Trophoblast cell (in vitro differentiated cells and primary cell): ENCODE measurements around the gene FFAR3.

Experiments used
- DNase-seq, 2 donors: peaks; one replicate each; pipeline ENCODE4 v3.0.0-alpha.2; 2016
- H2AFZ ChIP-seq: 2 replicates; pipeline ENCODE4 v1.6.1; 2013; ENCODE audit warnings: low read length, moderate library complexity, mild to moderate bottlenecking; ENCODE audit not compliant: insufficient read depth, poor library complexity
- H2AK5ac ChIP-seq: 2 replicates; pipeline ENCODE4 v1.6.1; 2013; ENCODE audit warnings: mild to moderate bottlenecking, low read length
- H2BK120ac ChIP-seq: 2 replicates; pipeline ENCODE4 v1.6.1; 2013; ENCODE audit warnings: low read length, mild to moderate bottlenecking, moderate library complexity; ENCODE audit not compliant: insufficient read depth, poor library complexity
- H2BK12ac ChIP-seq: 2 replicates; pipeline ENCODE4 v1.6.1; 2013; ENCODE audit warnings: mild to moderate bottlenecking, low read length, moderate library complexity
- H2BK5ac ChIP-seq: 2 replicates; pipeline ENCODE4 v1.6.1; 2013; ENCODE audit warnings: low read length, low read depth, moderate library complexity, mild to moderate bottlenecking; ENCODE audit not compliant: poor library complexity
- H3K14ac ChIP-seq: 2 replicates; pipeline ENCODE4 v1.6.1; 2013; ENCODE audit warnings: mild to moderate bottlenecking, low read length
- H3K18ac ChIP-seq: 2 replicates; pipeline ENCODE4 v1.6.1; 2013; ENCODE audit warnings: mild to moderate bottlenecking, low read length
- H3K23ac ChIP-seq: 2 replicates; pipeline ENCODE4 v1.6.1; 2013; ENCODE audit warnings: low read length
- H3K27ac ChIP-seq: 2 replicates; pipeline ENCODE4 v1.5.1; 2013; ENCODE audit warnings: low read depth, mild to moderate bottlenecking, inconsistent platforms, low read length, moderate library complexity
- H3K27me3 ChIP-seq: 2 replicates; pipeline ENCODE4 v1.6.1; 2013; ENCODE audit warnings: inconsistent platforms, mild to moderate bottlenecking, low read length, moderate library complexity; ENCODE audit not compliant: insufficient read depth
- H3K36me3 ChIP-seq, 2 experiments: 1 replicate in 1 of 2; 2 replicates in 1 of 2; pipeline ENCODE4 v1.6.1; 2013; ENCODE audit warnings: low read length in 2 of 2, mild to moderate bottlenecking in 2 of 2, moderate library complexity in 1 of 2; ENCODE audit not compliant: insufficient read depth in 2 of 2, control insufficient read depth in 1 of 2
- H3K4ac ChIP-seq: 2 replicates; pipeline ENCODE4 v1.6.1; 2013; ENCODE audit warnings: low read depth, mild to moderate bottlenecking, low read length, moderate library complexity
- H3K4me1 ChIP-seq, 2 experiments: 1 replicate in 1 of 2; 2 replicates in 1 of 2; pipeline ENCODE4 v1.6.1; 2013; ENCODE audit warnings: low read length in 2 of 2, mild to moderate bottlenecking in 2 of 2, moderate library complexity in 1 of 2; ENCODE audit not compliant: insufficient read depth in 2 of 2, control insufficient read depth in 1 of 2
- H3K4me2 ChIP-seq: 2 replicates; pipeline ENCODE4 v1.6.1; 2013; ENCODE audit warnings: inconsistent platforms, mild to moderate bottlenecking, low read length, moderate library complexity
- H3K4me3 ChIP-seq: 2 replicates; pipeline ENCODE4 v1.5.1; 2013; ENCODE audit warnings: mild to moderate bottlenecking, low read depth, low read length, inconsistent platforms
- H3K79me1 ChIP-seq: one replicate; pipeline ENCODE4 v1.6.1; 2013; ENCODE audit warnings: low read length
- H3K79me2 ChIP-seq: 2 replicates; pipeline ENCODE4 v1.6.1; 2013; ENCODE audit warnings: low read length, mild to moderate bottlenecking; ENCODE audit not compliant: control insufficient read depth, insufficient read depth, poor library complexity
- H3K9ac ChIP-seq: 2 replicates; pipeline ENCODE4 v1.6.1; 2013; ENCODE audit warnings: mild to moderate bottlenecking, low read length
- H3K9me3 ChIP-seq: 2 replicates; pipeline ENCODE4 v1.6.1; 2013; ENCODE audit warnings: low read depth, mild to moderate bottlenecking, control low read depth, inconsistent platforms, low read length; ENCODE audit not compliant: insufficient read depth
- H4K12ac ChIP-seq: 2 replicates; pipeline ENCODE4 v1.6.1; 2013; ENCODE audit warnings: low read depth, mild to moderate bottlenecking, low read length, moderate library complexity
- H4K8ac ChIP-seq: 2 replicates; pipeline ENCODE4 v1.6.1; 2013; ENCODE audit warnings: low read depth, mild to moderate bottlenecking, low read length, moderate library complexity
- H4K91ac ChIP-seq: one replicate; pipeline ENCODE4 v1.6.1; 2013; ENCODE audit warnings: low read depth, mild to moderate bottlenecking, low read length, moderate library complexity
- WGBS: extraction: QIAGEN DNeasy Blood & Tissue Kit; methylation state at CpG from one replicate; pipeline ENCODE4 v1.1.7; 2013; ENCODE audit warnings: missing lambda C conversion rate; ENCODE audit not compliant: insufficient read length, insufficient coverage; ENCODE audit errors: extremely low coverage; 5-methylcytosine and 5-hydroxymethylcytosine counted together

The FFAR3 gene

DNA sequence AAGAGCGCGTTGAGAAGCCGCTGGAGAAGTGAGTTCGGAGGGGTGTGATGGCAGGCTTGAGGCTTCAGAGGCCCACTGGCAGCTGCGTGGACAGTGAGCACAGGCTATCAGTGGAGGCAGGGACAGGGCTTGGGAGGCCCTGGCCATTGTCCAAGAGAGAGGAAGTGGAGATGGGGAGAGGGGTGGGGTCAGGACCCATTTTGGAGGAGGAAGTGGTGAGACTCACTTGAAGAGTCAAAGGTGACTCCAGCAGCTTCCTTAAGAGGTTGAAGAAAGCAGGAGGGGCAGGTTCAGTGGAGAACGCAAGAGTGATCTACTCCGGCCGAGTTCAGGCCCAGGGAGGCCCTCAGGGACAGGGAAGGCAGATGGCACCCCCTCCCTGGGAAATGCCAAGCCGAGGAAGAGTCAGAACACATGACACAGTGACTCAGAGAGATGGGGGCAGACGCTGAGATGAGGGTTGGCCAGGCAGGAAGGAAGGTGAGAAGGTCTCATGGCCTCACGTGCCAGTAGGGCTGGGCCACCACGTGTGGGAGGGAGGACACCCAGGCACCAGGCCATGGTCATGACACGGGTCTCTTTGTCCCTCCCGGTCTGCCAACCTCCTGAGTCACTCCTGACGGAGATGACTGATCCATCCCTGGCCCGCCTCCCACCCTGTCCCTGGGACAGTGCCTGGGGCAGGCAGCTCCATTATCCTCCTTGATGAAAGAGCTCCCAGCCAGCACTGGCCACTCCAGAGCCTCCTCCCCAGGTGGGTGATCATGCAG lies 39.4 kb upstream of the FFAR3 start:
- no peak overlapping the region for H2BK5ac ChIP-seq
- no peaks in the 10 kb centered on the region for H3K27me3 ChIP-seq
- no peak overlapping the region for H4K8ac ChIP-seq
- H3K4me2 ChIP-seq: no peak overlapping the region
- H3K9me3 ChIP-seq: no peaks in the 10 kb centered on the region
- H3K4ac ChIP-seq: no peak overlapping the region
- H3K23ac ChIP-seq: no peak overlapping the region
- peak; percentile 98 to 99 for DNase-seq
- no peak overlapping the region for H2BK120ac ChIP-seq
- no peak overlapping the region for H3K4me3 ChIP-seq
- H3K27ac ChIP-seq: no peak overlapping the region
- WGBS: no CpG with 5 or more reads among the region's 16 CpGs
- H4K12ac ChIP-seq: no peak overlapping the region
- no peaks in the 10 kb centered on the region for H3K79me1 ChIP-seq
- no peaks in the 10 kb centered on the region for H3K79me2 ChIP-seq
- no peak overlapping the region for H2AFZ ChIP-seq
- H3K14ac ChIP-seq: no peak overlapping the region
- H3K36me3 ChIP-seq: no peaks in the 10 kb centered on the region
- H3K4me1 ChIP-seq: peaks cover 0 to 5% of the 10 kb centered on the region in 2 experiments
- no peak overlapping the region for H2AK5ac ChIP-seq
- H3K9ac ChIP-seq: no peak overlapping the region
- no peak overlapping the region for H4K91ac ChIP-seq
- no peak overlapping the region for H3K18ac ChIP-seq
- H2BK12ac ChIP-seq: no peak overlapping the region

DNA sequence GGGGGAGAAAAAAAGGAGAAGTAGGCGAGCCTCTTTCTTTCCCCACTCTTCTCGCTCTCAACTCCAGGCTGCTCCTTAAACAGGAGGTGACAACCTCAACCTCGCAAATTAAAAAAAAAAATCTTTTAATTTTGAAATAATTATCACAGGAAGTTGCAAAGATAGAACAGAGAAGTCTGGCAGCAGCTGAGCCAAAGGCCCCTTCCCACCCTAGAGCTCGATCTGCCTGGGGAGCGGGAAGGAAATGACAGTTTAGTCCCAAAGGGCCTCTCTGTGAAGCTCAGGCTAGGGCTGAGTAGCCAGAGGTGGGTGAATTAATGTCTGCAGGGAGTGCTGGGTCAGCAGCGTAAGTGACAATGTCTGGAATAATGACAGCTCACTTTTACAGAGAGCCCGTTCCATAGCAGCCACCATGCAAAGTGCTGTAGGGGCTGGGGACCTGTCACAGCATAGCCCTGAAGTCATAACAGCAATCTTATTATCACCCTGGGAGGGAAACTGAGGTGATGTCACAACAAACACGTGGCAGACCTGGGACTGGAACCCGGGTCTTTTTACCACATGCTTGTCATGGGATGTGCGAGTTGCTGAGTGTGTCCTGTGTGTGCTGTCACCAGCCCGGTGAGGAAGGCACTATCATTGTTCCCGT lies 38.1 kb upstream of the FFAR3 start:
- no CpG with 5 or more reads among the region's 12 CpGs for WGBS
- Histone ChIP-seq H4K91ac (no peak overlapping the region), H3K79me2 (no peaks in the 10 kb centered on the region), H3K9ac (peak overlapping the region; percentile 8), H4K12ac (no peak overlapping the region), H2BK120ac (no peak overlapping the region), H4K8ac (no peak overlapping the region), H2AK5ac (no peak overlapping the region), H2BK5ac (no peak overlapping the region), H2AFZ (no peak overlapping the region), H3K4me2 (no peak overlapping the region), H3K36me3 (no peaks in the 10 kb centered on the region), H3K9me3 (no peaks in the 10 kb centered on the region), H3K14ac (no peak overlapping the region), H3K27ac (no peak overlapping the region), H3K4ac (no peak overlapping the region), H3K27me3 (no peaks in the 10 kb centered on the region), H3K79me1 (no peaks in the 10 kb centered on the region), H3K4me3 (no peak overlapping the region), H3K4me1 (peaks cover 0 to 5% of the 10 kb centered on the region in 2 experiments), H3K23ac (no peak overlapping the region), H2BK12ac (no peak overlapping the region), H3K18ac (no peak overlapping the region)
- peak in 1 of 2 donors; percentile 15 for DNase-seq

DNA sequence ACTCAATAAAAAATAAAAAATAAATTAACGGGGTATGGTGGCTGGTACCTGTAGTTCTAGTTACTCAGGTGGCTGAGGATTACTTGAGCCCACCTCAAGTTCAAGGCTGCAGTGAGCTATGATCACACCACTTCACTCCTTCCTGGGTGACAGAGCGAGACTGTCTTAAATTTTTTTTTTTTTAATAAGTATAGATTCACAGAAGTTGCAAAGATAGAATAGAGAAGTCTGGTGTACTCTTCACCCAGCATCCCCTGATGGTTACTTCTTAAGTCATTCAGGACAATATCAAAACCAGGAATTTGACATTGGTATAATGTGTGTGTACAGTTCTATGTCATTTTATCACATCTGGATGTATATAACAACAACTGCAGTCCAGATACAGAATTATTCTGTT lies 37.0 kb upstream of the FFAR3 start:
- Histone ChIP-seq H3K4me3 (no peak overlapping the region), H3K27ac (no peak overlapping the region), H4K91ac (no peak overlapping the region), H2BK120ac (no peak overlapping the region), H3K27me3 (no peaks in the 10 kb centered on the region), H2BK12ac (no peak overlapping the region), H3K14ac (no peak overlapping the region), H3K4ac (no peak overlapping the region), H3K23ac (no peak overlapping the region), H3K79me2 (no peaks in the 10 kb centered on the region), H4K12ac (no peak overlapping the region), H3K79me1 (no peaks in the 10 kb centered on the region), H2BK5ac (no peak overlapping the region), H4K8ac (no peak overlapping the region), H3K36me3 (no peaks in the 10 kb centered on the region), H2AFZ (no peak overlapping the region), H2AK5ac (no peak overlapping the region), H3K18ac (no peak overlapping the region), H3K4me1 (peaks cover 0 to 5% of the 10 kb centered on the region in 2 experiments), H3K4me2 (no peak overlapping the region), H3K9me3 (no peaks in the 10 kb centered on the region), H3K9ac (no peak overlapping the region)
- no CpG with 5 or more reads among the region's 2 CpGs for WGBS
- DNase-seq: no peak

DNA sequence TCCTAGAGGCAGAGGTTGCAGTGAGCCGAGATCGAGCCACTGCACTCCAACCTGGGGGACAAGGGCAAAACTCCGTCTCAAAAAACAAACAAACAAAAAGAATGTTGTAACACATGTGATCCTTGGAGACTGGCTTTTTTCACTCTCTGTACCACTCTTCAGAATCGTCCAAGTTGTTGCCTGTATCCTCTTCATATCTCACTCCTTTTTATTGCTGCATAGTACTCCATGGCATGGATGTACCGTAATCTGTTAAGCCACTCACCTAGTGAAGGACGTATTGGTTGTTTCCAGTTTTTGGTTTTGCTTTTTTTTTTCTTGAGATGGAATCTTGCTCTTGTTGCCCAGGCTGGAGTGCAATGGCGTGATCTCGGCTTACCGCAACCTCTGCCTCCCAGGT lies 36.2 kb upstream of the FFAR3 start:
- no peak overlapping the region for H4K91ac ChIP-seq
- H2BK12ac ChIP-seq: no peak overlapping the region
- no peak overlapping the region for H4K8ac ChIP-seq
- no peak overlapping the region for H3K4me2 ChIP-seq
- H3K14ac ChIP-seq: no peak overlapping the region
- no peaks in the 10 kb centered on the region for H3K9me3 ChIP-seq
- no peak overlapping the region for H3K9ac ChIP-seq
- no peak overlapping the region for H2AK5ac ChIP-seq
- no peak overlapping the region for H2AFZ ChIP-seq
- no peak overlapping the region for H4K12ac ChIP-seq
- H2BK5ac ChIP-seq: no peak overlapping the region
- H3K36me3 ChIP-seq: no peaks in the 10 kb centered on the region
- no CpG with 5 or more reads among the region's 9 CpGs for WGBS
- H3K18ac ChIP-seq: no peak overlapping the region
- no peaks in the 10 kb centered on the region for H3K27me3 ChIP-seq
- no peak overlapping the region for H3K23ac ChIP-seq
- no peak overlapping the region for H3K4ac ChIP-seq
- no peak overlapping the region for H2BK120ac ChIP-seq
- H3K79me2 ChIP-seq: no peaks in the 10 kb centered on the region
- peaks cover 0 to 5% of the 10 kb centered on the region in 2 experiments for H3K4me1 ChIP-seq
- H3K4me3 ChIP-seq: no peak overlapping the region
- DNase-seq: no peak
- H3K27ac ChIP-seq: no peak overlapping the region
- H3K79me1 ChIP-seq: no peaks in the 10 kb centered on the region
